NOMO-1 treated with dmso at 0.1 percent for 144 hours (cell line): ENCODE data around the gene IGFL4.
"Not testable (repeated sequence)": the region's sequence is repeated elsewhere in the genome, so short reads cannot be mapped to it uniquely, and the experiment has no call there.

Source experiments
- DNase-seq: peaks from one replicate; lab custom pipeline; 2025; ENCODE audit not compliant: unreplicated experiment; lab: John Stamatoyannopoulos, UW

IGFL4 gene

DNA sequence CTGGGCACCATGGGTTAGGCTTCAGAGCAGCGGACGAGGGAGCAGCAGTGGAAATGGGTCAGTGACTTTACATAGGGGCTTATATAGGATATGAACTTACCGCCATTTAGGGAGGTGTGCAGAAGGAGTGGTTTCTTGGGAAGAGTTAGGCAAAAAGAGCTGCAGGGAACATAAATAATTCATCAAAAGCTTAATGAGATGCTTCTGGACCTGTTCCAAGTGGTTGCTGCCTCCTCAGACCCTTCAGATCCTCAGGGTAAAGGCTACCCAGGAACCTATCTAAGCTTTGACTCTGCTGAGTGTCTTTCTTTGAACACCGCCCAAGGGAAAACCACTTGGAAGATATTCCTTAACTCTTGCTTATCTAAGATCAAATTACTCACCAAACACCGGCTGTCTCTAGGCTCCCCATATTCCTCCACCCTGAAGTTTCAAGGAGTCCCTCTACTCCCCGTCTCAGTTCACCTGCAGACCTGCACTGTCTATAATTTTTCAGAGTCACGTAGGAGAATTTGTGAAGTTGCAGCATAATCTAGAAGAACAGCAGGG, at the start of gene IGFL4:
Gene IGFL4, minus strand, starts transcription at position 51 of the 549 bp plus-strand sequence. Its CDS starts 40 bp downstream, at position 11.
- DNase-seq: no peak

GRCh38 chr19:46090444-46090843, 49.6 kb upstream of the IGFL4 start:
- DNase-seq: no peak

GRCh38 chr19:46089432-46089831, 48.6 kb upstream of the IGFL4 start:
- DNase-seq: no peak

DNA sequence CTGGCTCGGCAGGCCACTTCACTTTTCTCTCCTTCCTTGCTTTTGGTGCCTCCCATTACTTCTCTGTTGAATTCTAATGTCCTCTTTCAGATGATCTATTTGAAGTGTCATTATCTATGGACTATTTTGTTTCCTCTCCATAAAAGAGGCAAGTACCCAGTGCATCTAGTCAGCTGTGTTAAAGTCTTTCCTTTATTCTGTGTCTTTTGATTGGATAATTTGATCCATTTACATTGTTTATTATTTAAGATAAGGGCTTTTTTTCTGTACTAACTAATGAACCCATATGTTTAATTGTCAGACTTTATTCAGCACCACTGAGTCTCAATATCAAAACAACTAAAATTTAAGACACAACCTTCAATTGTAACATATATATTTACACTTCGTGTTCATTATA, 47.3 kb upstream of the IGFL4 start:
- no peak for DNase-seq

DNA sequence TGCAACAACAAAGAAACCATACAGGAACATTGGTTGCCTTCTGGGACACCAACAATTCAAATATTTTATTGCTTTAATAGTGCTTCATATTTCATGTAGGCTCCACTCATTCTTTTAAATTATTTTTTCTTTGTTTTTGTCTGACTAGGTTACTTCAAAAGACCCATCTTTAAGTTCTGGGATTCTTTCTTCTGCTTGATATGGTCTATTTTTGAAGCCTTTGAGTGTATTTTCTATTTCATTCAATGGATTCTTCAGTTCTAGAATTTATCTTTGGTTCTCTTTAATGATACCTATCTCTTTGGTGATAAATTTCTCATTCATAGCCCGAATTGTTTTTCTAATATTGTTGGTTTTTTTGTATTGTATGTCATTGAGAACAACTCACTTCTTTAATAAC, 45.1 kb upstream of the IGFL4 start:
- no peak for DNase-seq

DNA sequence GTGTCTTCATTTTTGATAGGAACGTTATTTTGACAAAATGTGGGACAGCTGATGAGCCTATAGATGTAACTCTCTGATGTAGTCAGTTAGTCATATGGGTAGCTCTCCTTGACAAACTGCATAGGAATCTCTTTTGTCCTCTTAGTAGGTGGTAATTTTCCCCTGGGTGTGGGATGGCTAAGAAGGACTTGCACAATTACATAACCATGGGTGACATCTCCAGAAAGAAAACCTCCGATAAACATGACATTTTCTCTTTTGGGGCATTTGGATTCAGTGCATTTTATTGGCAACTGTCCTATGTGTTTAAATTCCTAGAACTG, 41.9 kb upstream of the IGFL4 start:
- no peak for DNase-seq

- peak; percentile 8 for DNase-seq
These were observed 41.3 kb upstream of the IGFL4 start for GRCh38 chr19:46081928-46082727.

DNA sequence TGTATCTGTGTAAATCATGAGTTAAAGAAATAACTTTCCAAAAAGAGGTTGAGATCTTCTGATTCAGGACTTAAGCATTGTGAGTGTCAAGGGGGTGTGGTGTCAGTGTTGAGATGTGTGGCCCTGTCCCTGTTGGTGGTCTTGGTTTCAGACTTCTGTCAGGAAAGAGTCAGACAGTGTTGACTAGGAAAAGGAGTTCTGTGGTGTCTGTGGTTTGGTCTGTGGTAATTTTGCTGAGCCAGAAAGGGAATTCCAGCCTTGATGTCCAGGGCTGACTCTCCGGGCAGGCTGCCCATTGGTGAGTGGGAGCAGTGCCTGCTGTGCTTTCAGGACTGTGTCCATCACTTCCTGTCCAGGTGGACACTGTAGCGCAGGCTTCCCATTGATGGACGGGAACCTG, 39.8 kb upstream of the IGFL4 start:
- no peak for DNase-seq

DNA sequence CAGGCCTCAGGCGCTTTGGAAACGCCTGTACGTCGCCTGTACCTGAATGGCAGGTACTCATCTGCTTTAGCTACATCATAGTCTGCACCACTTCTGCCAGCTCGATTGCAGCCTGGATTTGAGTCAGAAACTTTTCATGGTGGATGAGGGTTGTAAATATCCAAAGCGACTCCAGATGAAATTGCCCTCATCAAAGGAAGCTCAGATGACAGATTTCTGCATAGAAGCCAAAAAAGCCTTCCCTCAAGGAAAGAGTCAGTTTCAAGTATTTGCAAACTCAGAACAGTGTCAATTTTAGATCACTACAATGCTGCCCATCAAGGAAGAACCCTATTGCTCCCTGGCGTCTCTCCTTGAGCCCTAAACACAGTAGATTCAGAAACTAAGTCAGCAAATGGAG, 38.8 kb upstream of the IGFL4 start:
- no peak for DNase-seq

DNA sequence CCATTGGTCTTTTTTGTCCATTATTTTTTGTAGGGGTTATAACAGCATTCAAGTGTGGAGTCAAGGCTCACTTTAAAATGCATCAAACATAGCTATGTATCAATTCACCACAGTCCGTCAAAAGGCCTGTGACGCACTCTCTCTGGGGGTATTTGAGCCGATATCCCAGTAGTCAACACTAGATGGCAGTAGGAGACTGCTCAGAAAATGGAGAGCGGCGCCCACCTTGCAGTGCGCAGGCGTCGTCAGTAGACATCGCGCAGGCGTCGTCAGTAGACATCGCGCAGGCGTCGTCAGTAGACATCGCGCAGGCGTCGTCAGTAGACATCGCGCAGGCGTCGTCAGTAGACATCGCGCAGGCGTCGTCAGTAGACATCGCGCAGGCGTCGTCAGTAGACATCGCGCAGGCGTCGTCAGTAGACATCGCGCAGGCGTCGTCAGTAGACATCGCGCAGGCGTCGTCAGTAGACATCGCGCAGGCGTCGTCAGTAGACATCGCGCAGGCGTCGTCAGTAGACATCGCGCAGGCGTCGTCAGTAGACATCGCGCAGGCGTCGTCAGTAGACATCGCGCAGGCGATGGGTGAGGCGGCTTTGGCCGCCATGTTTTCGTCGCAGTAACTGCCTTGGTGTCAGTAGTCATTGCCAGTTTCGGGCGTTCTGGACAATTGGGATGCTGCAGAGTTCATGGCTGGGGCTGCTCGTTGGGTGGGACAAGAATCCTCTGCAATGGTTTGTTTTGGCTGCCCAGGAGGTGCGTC, 38.0 kb upstream of the IGFL4 start:
- not testable (repeated sequence) for DNase-seq

GRCh38 chr19:46077815-46078167, 37.0 kb upstream of the IGFL4 start:
- DNase-seq: no peak

GRCh38 chr19:46076951-46077814, 36.4 kb upstream of the IGFL4 start:
- DNase-seq: peak; percentile 63

- DNase-seq: no peak
These were observed 35.5 kb upstream of the IGFL4 start for GRCh38 chr19:46076031-46076880.

DNA sequence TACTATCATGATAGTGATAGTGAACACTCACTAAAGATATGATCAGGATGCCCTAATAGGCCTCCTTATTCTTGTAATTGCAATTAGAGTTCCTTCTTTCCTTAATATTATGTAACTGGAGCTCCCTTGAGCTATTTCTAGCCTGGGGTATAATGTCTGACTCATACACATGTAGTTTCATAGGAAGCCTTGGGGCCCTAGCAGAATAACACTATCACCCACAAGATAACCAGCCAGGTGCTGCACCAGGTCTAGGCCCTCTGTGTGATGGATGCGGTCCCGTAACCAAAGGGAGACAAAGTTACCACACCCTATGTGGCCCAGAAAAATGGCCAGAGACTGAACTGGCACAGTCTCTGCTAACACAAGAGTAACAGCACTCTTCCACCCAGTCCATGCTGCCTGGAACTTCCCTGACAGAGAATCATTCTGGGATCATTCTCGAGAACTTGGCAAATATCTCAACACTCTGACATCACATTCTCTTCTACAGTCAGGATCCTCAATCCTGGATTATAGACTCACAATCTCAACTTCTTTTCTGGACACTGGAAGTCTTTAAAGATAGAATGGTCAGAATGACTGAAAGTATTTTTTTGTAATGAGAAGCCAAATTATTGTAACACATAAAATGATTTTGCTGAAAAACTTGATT, 32.6 kb upstream of the IGFL4 start:
- DNase-seq: no peak

DNA sequence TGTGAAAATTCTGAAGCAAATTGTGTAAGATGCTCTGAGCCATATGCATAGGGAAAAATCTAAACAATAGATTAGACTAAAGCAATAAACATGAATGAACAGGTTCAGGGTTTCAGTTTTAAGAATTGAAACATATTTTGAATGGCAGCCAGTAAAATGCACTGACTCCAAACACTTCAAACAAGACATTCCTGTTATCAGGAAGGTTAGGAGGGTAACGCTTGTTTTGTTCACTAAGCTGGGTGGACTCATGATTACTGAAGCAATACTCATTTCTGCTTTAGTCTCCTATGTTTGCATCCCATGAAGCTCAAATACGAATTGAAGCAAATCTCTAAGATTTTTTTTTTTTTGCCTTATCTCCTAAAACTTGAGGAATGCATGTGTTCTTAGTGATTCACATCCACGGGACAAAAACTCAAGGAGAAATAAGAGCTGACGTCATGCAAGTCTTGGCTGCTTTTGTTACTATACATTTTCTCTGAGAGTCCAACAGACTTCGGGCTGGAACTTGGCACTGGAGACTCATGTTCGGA, 29.1 kb upstream of the IGFL4 start:
- no peak for DNase-seq

- DNase-seq: peak; percentile 62
These were observed 27.8 kb upstream of the IGFL4 start for GRCh38 chr19:46068345-46069258.

- no peak for DNase-seq
These were observed 26.9 kb upstream of the IGFL4 start for GRCh38 chr19:46067691-46068090.

- no peak for DNase-seq
These were observed 25.7 kb upstream of the IGFL4 start for GRCh38 chr19:46066471-46066870.
